Activated T-cell treated with anti-CD3 and anti-CD28 coated beads, Interleukin-2, amount 50 U/mL, for 24 hours (primary cell): Measurements from ENCODE around the gene P4HA2.
A peak's percentile ranks its signal among the peaks of the same experiment; 100 is the strongest.

Source experiments
- DNase-seq: peaks from one replicate; pipeline ENCODE4 v3.0.0-alpha.2; 2020
- H3K27ac Mint-ChIP-seq: 2 replicates; pipeline ENCODE4 v1.8.0; 2020; ENCODE audit warnings: mild to moderate bottlenecking, mixed read lengths
- H3K27me3 Mint-ChIP-seq: 2 replicates; pipeline ENCODE4 v1.8.0; 2020; ENCODE audit warnings: mixed read lengths
- H3K36me3 Mint-ChIP-seq: 2 replicates; pipeline ENCODE4 v1.8.0; 2020; ENCODE audit warnings: low read depth, mixed read lengths
- H3K4me1 Mint-ChIP-seq: 2 replicates; pipeline ENCODE4 v1.8.0; 2020; ENCODE audit warnings: low read depth, mixed read lengths
- H3K4me3 Mint-ChIP-seq: 2 replicates; pipeline ENCODE4 v1.8.0; 2020; ENCODE audit warnings: mild to moderate bottlenecking, moderate library complexity, mixed read lengths
- H3K9me3 Mint-ChIP-seq: 2 replicates; pipeline ENCODE4 v1.8.0; 2020; ENCODE audit warnings: mixed read lengths

The P4HA2 gene

GRCh38 chr5:132227235-132227484 is 493 bp downstream of the P4HA2 start:
- no peak for DNase-seq
- Mint-ChIP-seq H3K9me3 (no peaks in the 10 kb centered on the region), H3K27me3 (peaks cover 49% of the 10 kb centered on the region), H3K36me3 (no peaks in the 10 kb centered on the region), H3K4me3 (peak overlapping the region; percentile 49), H3K4me1 (peaks cover 12% of the 10 kb centered on the region), H3K27ac (no peak overlapping the region)

GRCh38 chr5:132226516-132227234 is 978 bp downstream of the P4HA2 start:
- peak overlapping the region; percentile 49 for H3K4me3 Mint-ChIP-seq
- no peak for DNase-seq
- peaks cover 49% of the 10 kb centered on the region for H3K27me3 Mint-ChIP-seq
- no peaks in the 10 kb centered on the region for H3K9me3 Mint-ChIP-seq
- H3K36me3 Mint-ChIP-seq, result no peaks in the 10 kb centered on the region
- H3K27ac Mint-ChIP-seq, result no peak overlapping the region
- peaks cover 12% of the 10 kb centered on the region for H3K4me1 Mint-ChIP-seq

GRCh38 chr5:132225165-132226032 is 2.3 kb downstream of the P4HA2 start:
- H3K27ac Mint-ChIP-seq, result no peak overlapping the region
- H3K27me3 Mint-ChIP-seq, result peaks cover 45% of the 10 kb centered on the region
- H3K4me3 Mint-ChIP-seq, result no peak overlapping the region
- H3K4me1 Mint-ChIP-seq, result peaks cover 12% of the 10 kb centered on the region
- no peaks in the 10 kb centered on the region for H3K36me3 Mint-ChIP-seq
- H3K9me3 Mint-ChIP-seq, result no peaks in the 10 kb centered on the region
- peak; percentile 50 for DNase-seq

- no peak for DNase-seq
These were observed 2.9 kb downstream of the P4HA2 start for GRCh38 chr5:132224716-132225115.

GRCh38 chr5:132223861-132224260 is 3.8 kb downstream of the P4HA2 start:
- Mint-ChIP-seq H3K27me3 (peaks cover 31% of the 10 kb centered on the region), H3K4me3 (no peak overlapping the region), H3K9me3 (no peaks in the 10 kb centered on the region), H3K36me3 (no peaks in the 10 kb centered on the region), H3K27ac (no peak overlapping the region), H3K4me1 (peaks cover 12% of the 10 kb centered on the region)
- no peak for DNase-seq

More at GRCh38 chr5:132224716-132225115, 2.9 kb downstream of the P4HA2 start:
- no peaks in the 10 kb centered on the region for H3K36me3 Mint-ChIP-seq
- peaks cover 40% of the 10 kb centered on the region for H3K27me3 Mint-ChIP-seq
- H3K27ac Mint-ChIP-seq, result no peak overlapping the region
- peaks cover 12% of the 10 kb centered on the region for H3K4me1 Mint-ChIP-seq
- no peaks in the 10 kb centered on the region for H3K9me3 Mint-ChIP-seq
- H3K4me3 Mint-ChIP-seq, result no peak overlapping the region

GRCh38 chr5:132222649-132223038 is 5.0 kb downstream of the P4HA2 start:
- Mint-ChIP-seq H3K4me1 (peaks cover 12% of the 10 kb centered on the region), H3K27ac (no peak overlapping the region), H3K27me3 (peaks cover 23% of the 10 kb centered on the region), H3K36me3 (no peaks in the 10 kb centered on the region), H3K4me3 (no peak overlapping the region), H3K9me3 (no peaks in the 10 kb centered on the region)
- DNase-seq, result no peak

- peaks cover 21% of the 10 kb centered on the region for H3K27me3 Mint-ChIP-seq
- DNase-seq, result no peak
- H3K4me1 Mint-ChIP-seq, result peaks cover 11% of the 10 kb centered on the region
- H3K4me3 Mint-ChIP-seq, result no peak overlapping the region
- H3K36me3 Mint-ChIP-seq, result no peaks in the 10 kb centered on the region
- no peak overlapping the region for H3K27ac Mint-ChIP-seq
- no peaks in the 10 kb centered on the region for H3K9me3 Mint-ChIP-seq
These were observed 5.6 kb downstream of the P4HA2 start for GRCh38 chr5:132221781-132222648.

GRCh38 chr5:132220491-132220890 is 7.2 kb downstream of the P4HA2 start:
- H3K4me1 Mint-ChIP-seq, result peaks cover 5% of the 10 kb centered on the region
- no peaks in the 10 kb centered on the region for H3K9me3 Mint-ChIP-seq
- H3K36me3 Mint-ChIP-seq, result no peaks in the 10 kb centered on the region
- no peak overlapping the region for H3K4me3 Mint-ChIP-seq
- peaks cover 8% of the 10 kb centered on the region for H3K27me3 Mint-ChIP-seq
- DNase-seq, result no peak
- H3K27ac Mint-ChIP-seq, result no peak overlapping the region

GRCh38 chr5:132219981-132220380 is 7.7 kb downstream of the P4HA2 start:
- Mint-ChIP-seq H3K9me3 (no peaks in the 10 kb centered on the region), H3K4me1 (no peaks in the 10 kb centered on the region), H3K27me3 (peaks cover 3% of the 10 kb centered on the region), H3K27ac (no peak overlapping the region), H3K36me3 (no peaks in the 10 kb centered on the region), H3K4me3 (no peak overlapping the region)
- DNase-seq, result no peak

GRCh38 chr5:132219289-132219970 is 8.2 kb downstream of the P4HA2 start:
- Mint-ChIP-seq H3K4me1 (no peaks in the 10 kb centered on the region), H3K4me3 (no peak overlapping the region), H3K27ac (no peak overlapping the region), H3K27me3 (no peaks in the 10 kb centered on the region), H3K9me3 (no peaks in the 10 kb centered on the region), H3K36me3 (no peaks in the 10 kb centered on the region)
- no peak for DNase-seq

- H3K9me3 Mint-ChIP-seq, result no peaks in the 10 kb centered on the region
- no peak for DNase-seq
- no peaks in the 10 kb centered on the region for H3K27me3 Mint-ChIP-seq
- no peaks in the 10 kb centered on the region for H3K36me3 Mint-ChIP-seq
- no peaks in the 10 kb centered on the region for H3K4me1 Mint-ChIP-seq
- H3K27ac Mint-ChIP-seq, result no peak overlapping the region
- H3K4me3 Mint-ChIP-seq, result no peak overlapping the region
These were observed 9.3 kb downstream of the P4HA2 start for GRCh38 chr5:132218321-132218720.

- Mint-ChIP-seq H3K4me3 (no peak overlapping the region), H3K36me3 (no peaks in the 10 kb centered on the region), H3K27me3 (no peaks in the 10 kb centered on the region), H3K4me1 (no peaks in the 10 kb centered on the region), H3K9me3 (no peaks in the 10 kb centered on the region), H3K27ac (no peak overlapping the region)
- no peak for DNase-seq
These were observed 12.3 kb downstream of the P4HA2 start for GRCh38 chr5:132215329-132215728.

GRCh38 chr5:132214491-132214890 is 13.2 kb downstream of the P4HA2 start:
- Mint-ChIP-seq H3K36me3 (no peaks in the 10 kb centered on the region), H3K4me3 (no peak overlapping the region), H3K9me3 (no peaks in the 10 kb centered on the region), H3K27ac (no peak overlapping the region), H3K4me1 (no peaks in the 10 kb centered on the region), H3K27me3 (no peaks in the 10 kb centered on the region)
- DNase-seq, result no peak

- no peak for DNase-seq
- Mint-ChIP-seq H3K4me1 (no peaks in the 10 kb centered on the region), H3K27ac (no peak overlapping the region), H3K9me3 (no peaks in the 10 kb centered on the region), H3K27me3 (no peaks in the 10 kb centered on the region), H3K36me3 (no peaks in the 10 kb centered on the region), H3K4me3 (no peak overlapping the region)
These were observed 14.0 kb downstream of the P4HA2 start for GRCh38 chr5:132213666-132214065.
